ENCODE results near the gene STK11IP.
A peak's percentile ranks its signal among the peaks of the same experiment; 100 is the strongest.

STK11IP gene

GRCh38 chr2:219664041-219664440 lies 66.4 kb downstream of the STK11IP start:
- no peak overlapping the region for H3K4me3 ChIP-seq (ENCODE audit: low read depth, low read length)
- no peak for DNase-seq (ENCODE audit: low read depth)

- no peak overlapping the region for H3K4me3 ChIP-seq (ENCODE audit: low read depth, low read length)
- DNase-seq (ENCODE audit: low read depth) = peak; percentile 76
Measured at GRCh38 chr2:219664944-219665343, 67.3 kb downstream of the STK11IP start.

GRCh38 chr2:219665926-219666325 lies 68.3 kb downstream of the STK11IP start:
- no peak overlapping the region for H3K4me3 ChIP-seq (ENCODE audit: low read depth, low read length)
- no peak for DNase-seq (ENCODE audit: low read depth)

All from skeletal muscle cell (primary cell).